COR-L47 (cell line): Measurements from ENCODE around the gene VPS26B.
"Not testable (repeated sequence)": the region's sequence is repeated elsewhere in the genome, so short reads cannot be mapped to it uniquely, and the experiment has no call there.

Experiments
- DNase-seq: peaks from one replicate; lab custom pipeline; 2025; lab: John Stamatoyannopoulos, UW

The VPS26B gene

GRCh38 chr11:134258577-134258976 is 34.1 kb downstream of the VPS26B start:
- no peak for DNase-seq

- no peak for DNase-seq
Observed at GRCh38 chr11:134260503-134260902, 36.0 kb downstream of the VPS26B start.

- DNase-seq = no peak
Observed at GRCh38 chr11:134260983-134261382, 36.5 kb downstream of the VPS26B start.

- DNase-seq = peak; percentile 43
Observed at GRCh38 chr11:134261626-134262488, 37.4 kb downstream of the VPS26B start.

GRCh38 chr11:134264966-134265764 is 40.7 kb downstream of the VPS26B start:
- no peak for DNase-seq

- DNase-seq = no peak
Observed at GRCh38 chr11:134266440-134266839, 42.0 kb downstream of the VPS26B start.

- DNase-seq = no peak
Observed at GRCh38 chr11:134266841-134267251, 42.4 kb downstream of the VPS26B start.

- no peak for DNase-seq
Observed at GRCh38 chr11:134267461-134267860, 43.0 kb downstream of the VPS26B start.

- no peak for DNase-seq
Observed at GRCh38 chr11:134267966-134268365, 43.5 kb downstream of the VPS26B start.

GRCh38 chr11:134270250-134270714 is 45.8 kb downstream of the VPS26B start:
- peak; percentile 61 for DNase-seq

GRCh38 chr11:134271978-134272377 is 47.5 kb downstream of the VPS26B start:
- DNase-seq = no peak

GRCh38 chr11:134272381-134273316 is 48.2 kb downstream of the VPS26B start:
- DNase-seq = peak; percentile 50

GRCh38 chr11:134273317-134273712 is 48.8 kb downstream of the VPS26B start:
- DNase-seq = no peak

- no peak for DNase-seq
Observed at GRCh38 chr11:134275188-134275533, 50.7 kb downstream of the VPS26B start.

GRCh38 chr11:134275534-134276395 is 51.3 kb downstream of the VPS26B start, which contains the start of gene GLB1L3:
Gene GLB1L3, plus strand, starts transcription at chr11:134276379. Its CDS starts 362 bp downstream, at chr11:134276741.
- DNase-seq = peak; percentile 86

GRCh38 chr11:134276396-134277182 is 52.1 kb downstream of the VPS26B start:
- DNase-seq = peak; percentile 43

GRCh38 chr11:134277183-134278001 is 52.9 kb downstream of the VPS26B start:
- DNase-seq = no peak

GRCh38 chr11:134278356-134278755 is 53.9 kb downstream of the VPS26B start:
- DNase-seq = no peak

GRCh38 chr11:134281635-134282034 is 57.2 kb downstream of the VPS26B start:
- DNase-seq = not testable (repeated sequence)
